ENCODE results near the gene MAEA. TPM values are rescaled to one million over a fixed set of nuclear protein-coding genes. Genes with fewer than 3 reads are reported as not detected.
"Not testable (repeated sequence)": the region's sequence is repeated elsewhere in the genome, so short reads cannot be mapped to it uniquely, and the experiment has no call there.

MAEA gene
- total and polyA plus RNA-seq, 2 experiments from 2014 or later, result 66.6 to 73.2 TPM

DNA sequence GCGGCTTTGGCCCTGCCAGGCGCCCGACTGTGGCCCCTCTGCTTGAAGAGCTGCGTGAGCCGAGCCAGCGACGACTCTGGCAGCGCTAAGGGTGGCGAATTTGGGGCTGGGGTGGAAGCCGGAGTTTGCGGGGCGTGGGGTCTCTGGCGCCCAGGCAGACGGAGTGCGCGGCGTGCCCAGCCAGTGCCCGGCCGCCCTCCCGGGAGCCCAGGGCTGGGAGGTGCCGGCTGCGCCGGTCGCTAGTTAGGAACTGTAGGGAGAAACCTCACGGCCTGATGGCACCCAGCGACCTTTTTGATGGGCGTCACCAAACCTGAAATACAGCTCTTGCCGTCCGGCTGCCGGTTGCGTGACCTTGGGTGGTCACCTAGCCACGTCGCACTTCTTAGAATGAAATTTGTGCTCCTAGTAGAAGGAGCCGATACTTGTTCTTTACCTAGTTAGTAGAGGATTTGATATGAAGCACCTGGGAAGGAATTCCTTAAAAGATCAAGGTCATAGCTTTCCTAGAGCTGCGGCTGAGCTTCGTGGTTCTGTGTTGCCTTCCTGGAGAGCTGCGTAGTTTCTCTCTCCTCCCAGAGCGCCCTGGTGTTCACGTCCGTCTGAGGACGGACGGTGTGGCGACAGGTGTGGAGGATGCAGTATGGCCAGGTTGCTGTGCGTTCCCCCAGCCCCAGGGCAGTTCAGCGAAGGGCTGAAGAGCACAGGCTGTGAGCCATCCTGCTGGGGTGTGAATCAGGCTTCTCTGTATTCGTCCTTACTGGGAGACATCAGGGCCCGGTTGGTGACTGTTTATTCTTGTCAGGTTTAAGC is 680 bp downstream of the MAEA start:
- DNase-seq (ENCODE audit: low spot score), result peak; percentile 62
- 1% methylated on average over 43 of the region's 47 CpGs for WGBS (ENCODE audit: low lambda C conversion rate, missing lambda C conversion rate)
- Histone ChIP-seq H4K20me1 (ENCODE audit: insufficient read depth, poor library complexity, severe bottlenecking) (peaks cover 50% of the 10 kb centered on the region), H3K9me3 (ENCODE audit: low read depth) (no peaks in the 10 kb centered on the region), H3K4me3 (peak overlapping the region; percentile 95), H3K4me2 (peak overlapping the region; percentile 95), H3K4me1 (ENCODE audit: insufficient read depth) (peaks cover 19% of the 10 kb centered on the region), H3K9me2 (replicated peaks; ENCODE audit: insufficient read depth) (no peaks in the 10 kb centered on the region), H2AFZ (peak overlapping the region; percentile 19), H3K79me2 (peaks cover 59% of the 10 kb centered on the region), H3K36me3 (replicated peaks; ENCODE audit: insufficient read depth, low read depth) (no peaks in the 10 kb centered on the region), H3K27me3 (no peaks in the 10 kb centered on the region), H3K27ac (peak overlapping the region; percentile 87)
- no peak for TF ChIP-seq EZH2 (IDR thresholded peaks at IDR 0.05; ENCODE audit: borderline replicate concordance)
- TF ChIP-seq, protein P1, sequence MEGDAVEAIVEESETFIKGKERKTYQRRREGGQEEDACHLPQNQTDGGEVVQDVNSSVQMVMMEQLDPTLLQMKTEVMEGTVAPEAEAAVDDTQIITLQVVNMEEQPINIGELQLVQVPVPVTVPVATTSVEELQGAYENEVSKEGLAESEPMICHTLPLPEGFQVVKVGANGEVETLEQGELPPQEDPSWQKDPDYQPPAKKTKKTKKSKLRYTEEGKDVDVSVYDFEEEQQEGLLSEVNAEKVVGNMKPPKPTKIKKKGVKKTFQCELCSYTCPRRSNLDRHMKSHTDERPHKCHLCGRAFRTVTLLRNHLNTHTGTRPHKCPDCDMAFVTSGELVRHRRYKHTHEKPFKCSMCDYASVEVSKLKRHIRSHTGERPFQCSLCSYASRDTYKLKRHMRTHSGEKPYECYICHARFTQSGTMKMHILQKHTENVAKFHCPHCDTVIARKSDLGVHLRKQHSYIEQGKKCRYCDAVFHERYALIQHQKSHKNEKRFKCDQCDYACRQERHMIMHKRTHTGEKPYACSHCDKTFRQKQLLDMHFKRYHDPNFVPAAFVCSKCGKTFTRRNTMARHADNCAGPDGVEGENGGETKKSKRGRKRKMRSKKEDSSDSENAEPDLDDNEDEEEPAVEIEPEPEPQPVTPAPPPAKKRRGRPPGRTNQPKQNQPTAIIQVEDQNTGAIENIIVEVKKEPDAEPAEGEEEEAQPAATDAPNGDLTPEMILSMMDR (IDR thresholded peaks at IDR 0.05; ENCODE audit: poor library complexity), result no peak

GRCh38 chr4:1291091-1291490 is 1.4 kb downstream of the MAEA start:
- no peaks in the 10 kb centered on the region for H3K27me3 ChIP-seq
- peaks cover 51% of the 10 kb centered on the region for H4K20me1 ChIP-seq (ENCODE audit: insufficient read depth, poor library complexity, severe bottlenecking)
- TF ChIP-seq EZH2 (IDR thresholded peaks at IDR 0.05; ENCODE audit: borderline replicate concordance) (no peak), EZH2phosphoT487 (IDR thresholded peaks at IDR 0.05; ENCODE audit: low read depth, severe bottlenecking, unreplicated experiment) (no peak)
- TF ChIP-seq, protein P1 (IDR thresholded peaks at IDR 0.05; ENCODE audit: poor library complexity), result no peak
- peak overlapping the region; percentile 87 for H3K27ac ChIP-seq
- H3K79me2 ChIP-seq, result peaks cover 60% of the 10 kb centered on the region
- no peaks in the 10 kb centered on the region for H3K36me3 ChIP-seq (replicated peaks; ENCODE audit: insufficient read depth, low read depth)
- peaks cover 19% of the 10 kb centered on the region for H3K4me1 ChIP-seq (ENCODE audit: insufficient read depth)
- DNase-seq (ENCODE audit: low spot score), result no peak
- no peaks in the 10 kb centered on the region for H3K9me2 ChIP-seq (replicated peaks; ENCODE audit: insufficient read depth)
- no peaks in the 10 kb centered on the region for H3K9me3 ChIP-seq (ENCODE audit: low read depth)
- WGBS (ENCODE audit: low lambda C conversion rate, missing lambda C conversion rate), result 71% methylated on average over 9 of the region's 9 CpGs
- H2AFZ ChIP-seq, result no peak overlapping the region
- H3K4me3 ChIP-seq, result peak overlapping the region; percentile 95
- H3K4me2 ChIP-seq, result peak overlapping the region; percentile 95

DNA sequence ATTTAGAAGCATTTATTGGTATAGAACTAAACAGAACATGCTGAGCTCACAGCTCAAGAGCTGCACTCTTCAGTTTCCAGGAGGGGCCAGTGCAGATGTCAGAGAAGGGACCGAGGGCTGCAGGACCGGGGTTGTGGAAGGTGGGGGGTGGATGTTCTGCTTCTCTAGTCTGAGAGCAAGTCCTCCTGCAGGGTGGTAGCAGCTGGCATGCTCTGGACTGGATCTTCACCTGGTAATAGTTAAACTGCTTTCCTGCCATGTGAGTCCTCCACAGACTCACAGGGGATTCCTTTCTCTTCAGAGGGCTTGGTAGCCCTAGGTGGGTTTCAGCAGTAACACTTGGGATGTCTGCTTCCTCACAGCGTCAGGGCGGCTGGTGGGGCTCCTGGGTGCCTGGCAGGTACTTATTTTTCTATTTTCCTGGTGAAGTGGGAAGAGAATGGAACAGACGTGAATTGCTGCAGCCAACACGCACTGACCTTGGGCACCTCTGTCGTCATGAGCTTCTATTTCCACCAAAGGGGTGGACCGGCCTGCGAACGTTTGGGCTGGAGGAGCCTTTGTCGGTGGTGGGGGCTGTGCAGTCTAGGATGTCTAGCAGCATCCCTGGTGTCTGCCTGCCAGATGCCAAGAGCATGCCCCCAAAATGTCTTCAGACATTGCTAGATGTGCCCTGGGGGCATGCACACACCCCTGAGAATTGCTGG is 2.5 kb downstream of the MAEA start:
- H3K27ac ChIP-seq, result peak overlapping the region; percentile 87
- H3K27me3 ChIP-seq, result no peaks in the 10 kb centered on the region
- no peak overlapping the region for H3K4me3 ChIP-seq
- no peaks in the 10 kb centered on the region for H3K36me3 ChIP-seq (replicated peaks; ENCODE audit: insufficient read depth, low read depth)
- H2AFZ ChIP-seq, result no peak overlapping the region
- H3K4me2 ChIP-seq, result peak overlapping the region; percentile 95
- WGBS (ENCODE audit: low lambda C conversion rate, missing lambda C conversion rate), result 88% methylated on average over 11 of the region's 11 CpGs
- no peaks in the 10 kb centered on the region for H3K9me3 ChIP-seq (ENCODE audit: low read depth)
- peaks cover 60% of the 10 kb centered on the region for H4K20me1 ChIP-seq (ENCODE audit: insufficient read depth, poor library complexity, severe bottlenecking)
- TF ChIP-seq, protein P1 (IDR thresholded peaks at IDR 0.05; ENCODE audit: poor library complexity), result no peak
- no peak for TF ChIP-seq EZH2phosphoT487 (IDR thresholded peaks at IDR 0.05; ENCODE audit: low read depth, severe bottlenecking, unreplicated experiment)
- TF ChIP-seq EZH2 (IDR thresholded peaks at IDR 0.05; ENCODE audit: borderline replicate concordance), result no peak
- H3K79me2 ChIP-seq, result peaks cover 70% of the 10 kb centered on the region
- H3K4me1 ChIP-seq (ENCODE audit: insufficient read depth), result peaks cover 17% of the 10 kb centered on the region
- no peaks in the 10 kb centered on the region for H3K9me2 ChIP-seq (replicated peaks; ENCODE audit: insufficient read depth)
- DNase-seq (ENCODE audit: low spot score), result no peak

DNA sequence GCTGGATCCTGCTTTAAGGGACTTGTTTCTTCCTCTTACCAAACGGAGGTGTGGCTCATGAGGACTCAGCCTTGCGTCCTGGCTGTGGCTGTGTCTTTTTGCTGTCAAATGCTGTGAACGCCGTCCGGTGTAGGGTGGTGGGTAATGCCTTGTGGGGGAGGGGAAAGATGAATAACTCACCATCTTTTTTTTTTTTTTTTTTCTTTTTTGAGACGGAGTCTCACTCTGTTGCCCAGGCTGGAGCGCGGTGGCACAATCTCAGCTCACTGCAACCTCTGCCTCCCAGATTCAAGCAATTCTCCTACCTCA is 3.0 kb downstream of the MAEA start:
- Histone ChIP-seq H3K79me2 (peaks cover 75% of the 10 kb centered on the region), H3K4me1 (ENCODE audit: insufficient read depth) (peaks cover 16% of the 10 kb centered on the region), H4K20me1 (ENCODE audit: insufficient read depth, poor library complexity, severe bottlenecking) (peaks cover 64% of the 10 kb centered on the region)
- H3K36me3 ChIP-seq (replicated peaks; ENCODE audit: insufficient read depth, low read depth); DNase-seq (ENCODE audit: low spot score); H3K4me2 ChIP-seq; H3K27ac ChIP-seq; H3K4me3 ChIP-seq; H3K9me2 ChIP-seq (replicated peaks; ENCODE audit: insufficient read depth); H3K9me3 ChIP-seq (ENCODE audit: low read depth); H3K27me3 ChIP-seq; H2AFZ ChIP-seq: not testable (repeated sequence)
- 96% methylated on average over 8 of the region's 8 CpGs for WGBS (ENCODE audit: low lambda C conversion rate, missing lambda C conversion rate)
